Heart left ventricle (tissue), 16 donors: ENCODE results near the gene PLN. TPM values are rescaled to one million over a fixed set of nuclear protein-coding genes. Genes with fewer than 3 reads are reported as not detected.

Source experiments
- ATAC-seq, 4 donors: fragments of 200-7000 bp; cut with Tn5 transposase; one replicate each; pipeline ENCODE4 v1.9.1; 2020 to 2022; ENCODE audit warnings: moderate library complexity in 4 of 4, mild to moderate bottlenecking in 3 of 4, moderate number of reproducible peaks in 1 of 4
- DNase-seq, 5 donors: peaks; one replicate each; pipeline ENCODE4 v3.0.0-alpha.2; 2020
- H3K27ac ChIP-seq, 12 donors: fragments of 200-600 bp; sonication (generic) in 4 of 12; one replicate each; pipeline versions ENCODE4 v1.5.0 to v1.8.0; 2016 to 2022; ENCODE audit warnings: mild to moderate bottlenecking in 2 of 12
- H3K27me3 ChIP-seq, 9 donors: fragments of 200-600 bp; sonication (generic) in 2 of 9; one replicate each; pipeline versions ENCODE4 v1.5.1 to v1.8.0; 2016 to 2022; ENCODE audit warnings: mild to moderate bottlenecking in 3 of 9
- H3K36me3 ChIP-seq, 9 donors: fragments of 200-600 bp; sonication (generic) in 2 of 9; one replicate each; pipeline versions ENCODE4 v1.5.0 to v1.8.0; 2018 to 2022; ENCODE audit warnings: mild to moderate bottlenecking in 2 of 9
- H3K4me1 ChIP-seq, 12 donors: fragments of 200-600 bp; sonication (generic) in 4 of 12; one replicate each; pipeline versions ENCODE4 v1.5.0 to v1.8.0; 2016 to 2022; ENCODE audit warnings: mild to moderate bottlenecking in 3 of 12
- H3K4me3 ChIP-seq, 12 donors: fragments of 200-600 bp; sonication (generic) in 4 of 12; one replicate each; pipeline versions ENCODE4 v1.5.0 to v1.8.0; 2017 to 2022; ENCODE audit warnings: mild to moderate bottlenecking in 9 of 12, moderate library complexity in 4 of 12
- H3K9me3 ChIP-seq, 12 donors: fragments of 200-600 bp; sonication (generic) in 4 of 12; one replicate each; pipeline versions ENCODE4 v1.5.0 to v1.8.0; 2016 to 2022; ENCODE audit warnings: mild to moderate bottlenecking in 1 of 12
- CTCF ChIP-seq, 12 donors: fragments of 200-600 bp; sonication (generic) in 4 of 12; IDR thresholded peaks; one replicate each; pipeline versions ENCODE4 v1.5.0 to v1.8.0; 2018 to 2022; ENCODE audit warnings: antibody characterized with exemption in 12 of 12, mild to moderate bottlenecking in 5 of 12
- POLR2A ChIP-seq, 2 donors: fragments of 450-650 bp; IDR thresholded peaks; one replicate each; pipeline ENCODE4 v1.6.1; 2017; ENCODE audit warnings: antibody characterized with exemption in 2 of 2, mild to moderate bottlenecking in 2 of 2, moderate library complexity in 2 of 2
- WGBS, 4 donors: extraction: QIAGEN DNeasy Blood & Tissue Kit in 2 of 4; methylation state at CpG; one replicate each; pipeline versions ENCODE4 v1.1.5 to v1.1.7; 2013 to 2018; 5-methylcytosine and 5-hydroxymethylcytosine counted together
- intact Hi-C, 10 donors: fragments of 100-400 bp; cut with DNase I; formaldehyde crosslinking; loops; one replicate each; pipeline versions ENCODE4 v1.11.1 to v1.14.2; 2022
- polyA plus RNA-seq, 2 donors: library from polyadenylated mRNA; stranded (reverse); fragments of 200-250 nt; gene quantifications; one replicate each; pipeline ENCODE4 v1.2.3, GENCODE V29; 2013
- total RNA-seq, 9 donors: library from RNA; depleted of rRNA in 2 of 9; stranded (reverse); fragments of >200 nt in 2 of 9; fragmentation: NEBNext Ultra II Directional in 3 of 9; extraction: Animal tissue kit (Norgen Biotek cat#: 25700) in 3 of 9; gene quantifications; one replicate each; pipeline versions ENCODE4 v1.1.0 to v1.2.4, GENCODE V29; 2016 to 2023
- donor health status: ischemic (EF 13 %, LVEDD 7.1; RV severe dilation, severe dysfunction).
- donor health status: healthy with polysubstance abuse.
- donor health status: DM: no; HTN: yes; CAD: no.
- donor health status: DM: no; HTN: no; CAD: no.
- donor health status: ischemic (EF 25% LVEDD 6.9; RV normal size, moderate dysfunction).
- donor health status: ischemic (EF 25% LVEDD 5.7; RV mildly dilated, moderate dysfunction).
- donor health status: healthy.
- donor health status: DM: yes; HTN: yes; CAD: no.
- donor health status: ischemic (EF 35%, LVEDD 5.7; RV mildly dilated, moderate dysfunction).
- donor health status: nonischemic (EF 11% LVEDD 7.7; RV severe dilation, severe dysfunction).
- donor health status: DM: yes; HTN: yes; CAD: no.
- donor health status: PGD.
- donor health status: ischemic (EF 29% LVEDD 5.4; RV normal size, mild dysfunction).
- donor health status: nonischemic (EF 23%, LVEDD 6.1; RV moderate dilation, normal function).

The PLN gene
- total and polyA plus RNA-seq, 11 donors: 974 to 3,015 (median 1,768) TPM

- DNase-seq (no peak), ATAC-seq (no peak)
- no peak for TF ChIP-seq POLR2A (IDR thresholded peaks at IDR 0.05)
- TF ChIP-seq CTCF (IDR thresholded peaks at IDR 0.05): no peak
- intact Hi-C loops: no loop called here
- no peaks in the 10 kb centered on the region for H3K36me3 ChIP-seq
- whole genome bisulfite sequencing, 4 donors: 78 to 83% (median 81%) methylated on average over 5 of the region's 5 CpGs
- no peak overlapping the region for H3K4me3 ChIP-seq
- peaks cover 0 to 12% (median 4%) of the 10 kb centered on the region in 12 donors for H3K4me1 ChIP-seq
- H3K9me3 ChIP-seq: peaks cover 0 to 19% (median 0%) of the 10 kb centered on the region in 12 donors
- no peaks in the 10 kb centered on the region for H3K27me3 ChIP-seq
- H3K27ac ChIP-seq: no peak overlapping the region
These were observed 58.8 kb downstream of the PLN start for GRCh38 chr6:118606858-118607257.

Other genes with a start within 250 kb of the PLN start
- gene CEP85L, start 103.3 kb downstream of the PLN start, total RNA-seq: 10 to 100 TPM in 1 of 9 donors, 1 to 10 TPM in 8; 5.1 to 14.4 (median 7.6) TPM
- 1 to 10 TPM; 1.9 to 7.7 TPM for gene CEP85L, start 103.3 kb downstream of the PLN start, polyA plus RNA-seq